Measurements from ENCODE around the gene TEX36. TPM values are rescaled to one million over a fixed set of nuclear protein-coding genes. Genes with fewer than 3 reads are reported as not detected.

The TEX36 gene
- 10 to 100 TPM; 14.9 to 24.6 TPM for total RNA-seq
- 41.5 TPM for polyA plus RNA-seq (ENCODE audit: insufficient read depth, low read depth, low replicate concordance)
- long read RNA-seq, donor 1, result 0 reads
- long read RNA-seq, donor 2, result 0 reads

DNA sequence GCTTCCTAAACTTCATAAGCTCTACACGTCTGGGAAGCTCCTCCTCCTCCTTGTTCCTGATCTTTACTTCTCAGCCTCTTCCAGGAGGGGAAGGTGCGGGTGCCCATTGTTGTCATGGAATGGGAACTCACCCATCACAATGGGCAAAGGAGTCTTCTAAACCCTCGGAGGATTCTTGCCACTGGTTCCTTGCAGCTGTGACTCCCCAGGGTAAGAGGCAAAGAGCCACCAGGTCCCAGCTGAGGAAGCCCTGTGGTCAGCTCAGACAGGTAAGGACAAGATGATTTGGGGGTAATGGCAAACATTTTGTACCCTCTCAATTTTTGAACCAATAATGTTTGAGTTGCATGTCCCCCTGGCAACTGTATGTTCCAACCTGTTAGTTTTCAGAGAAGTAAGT lies at the start of gene TEX36:
Gene TEX36 (minus strand): TSS at position 101 of the 400 bp plus-strand sequence. CDS start 174 bp downstream, outside the sequence.
- Histone ChIP-seq H3K36me3 (ENCODE audit: low read depth, missing control alignments) (no peaks in the 10 kb centered on the region), H3K4me1 (no peaks in the 10 kb centered on the region), H3K27ac (no peak within 1 kb of the TSS), H3K4me3 (no peak within 1 kb of the TSS), H3K27me3 (no peaks in the 10 kb centered on the region), H3K9me3 (no peaks in the 10 kb centered on the region)
- intact Hi-C loops (cut with DNase I; ENCODE audit: low total_unique reads), result no loop called here
- 77 to 86% methylated on average over 3 of the region's 3 CpGs for WGBS, 2 donors
- TF ChIP-seq CTCF (IDR thresholded peaks at IDR 0.05) (no peak), POLR2A (IDR thresholded peaks at IDR 0.05) (no peak)
- no peak for DNase-seq

GRCh38 chr10:125727436-125727835 lies 44.5 kb upstream of the TEX36 start:
- TF ChIP-seq CTCF (IDR thresholded peaks at IDR 0.05) (no peak), POLR2A (IDR thresholded peaks at IDR 0.05) (no peak)
- no peak for DNase-seq
- intact Hi-C loops (cut with DNase I; ENCODE audit: low total_unique reads), result no loop called here
- Histone ChIP-seq H3K9me3 (no peaks in the 10 kb centered on the region), H3K36me3 (ENCODE audit: low read depth, missing control alignments) (no peaks in the 10 kb centered on the region), H3K4me1 (peaks cover 5% of the 10 kb centered on the region), H3K27me3 (no peaks in the 10 kb centered on the region), H3K4me3 (no peak overlapping the region), H3K27ac (no peak overlapping the region)
- WGBS, 2 donors, result 52 to 62% methylated on average over 3 of the region's 3 CpGs

GRCh38 chr10:125726914-125727313 lies 44.0 kb upstream of the TEX36 start:
- Histone ChIP-seq H3K36me3 (ENCODE audit: low read depth, missing control alignments) (no peaks in the 10 kb centered on the region), H3K27ac (no peak overlapping the region), H3K4me3 (no peak overlapping the region), H3K4me1 (peaks cover 5% of the 10 kb centered on the region), H3K27me3 (no peaks in the 10 kb centered on the region), H3K9me3 (no peaks in the 10 kb centered on the region)
- WGBS, 2 donors, result 95% methylated on average over 7 of the region's 7 CpGs
- TF ChIP-seq POLR2A (IDR thresholded peaks at IDR 0.05) (no peak), CTCF (IDR thresholded peaks at IDR 0.05) (no peak)
- no peak for DNase-seq
- intact Hi-C loops (cut with DNase I; ENCODE audit: low total_unique reads), result no loop called here

DNA sequence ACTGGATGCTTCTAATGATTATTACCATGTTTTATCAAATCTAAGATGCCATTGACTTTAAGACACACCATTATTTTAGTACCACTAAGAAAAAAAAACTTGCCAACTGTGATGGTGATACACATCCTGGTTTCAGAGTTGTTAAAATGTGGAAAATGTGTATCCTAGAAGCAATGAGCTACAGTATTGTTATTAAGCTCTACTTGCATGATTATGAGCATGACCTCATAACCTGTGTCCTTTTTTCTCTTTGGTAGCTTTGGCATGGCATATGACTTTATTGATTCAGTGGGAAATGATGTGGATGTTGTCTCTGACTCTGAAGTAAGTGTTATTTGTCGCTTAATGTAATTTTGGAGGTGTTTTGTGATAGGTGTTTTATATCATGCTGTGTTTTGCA lies 39.8 kb upstream of the TEX36 start:
- H3K9me3 ChIP-seq, result no peaks in the 10 kb centered on the region
- H3K4me3 ChIP-seq, result no peak overlapping the region
- 88 to 97% methylated on average over 1 of the region's 1 CpG for WGBS, 2 donors
- H3K36me3 ChIP-seq (ENCODE audit: low read depth, missing control alignments), result no peaks in the 10 kb centered on the region
- no peaks in the 10 kb centered on the region for H3K27me3 ChIP-seq
- intact Hi-C loops (cut with DNase I; ENCODE audit: low total_unique reads), result no loop called here
- DNase-seq, result no peak
- H3K27ac ChIP-seq, result no peak overlapping the region
- H3K4me1 ChIP-seq, result peaks cover 17% of the 10 kb centered on the region
- TF ChIP-seq CTCF (IDR thresholded peaks at IDR 0.05) (no peak), POLR2A (IDR thresholded peaks at IDR 0.05) (no peak)

- TF ChIP-seq CTCF (IDR thresholded peaks at IDR 0.05) (no peak), POLR2A (IDR thresholded peaks at IDR 0.05) (no peak)
- H3K4me3 ChIP-seq, result no peak overlapping the region
- H3K4me1 ChIP-seq, result peaks cover 17% of the 10 kb centered on the region
- intact Hi-C loops (cut with DNase I; ENCODE audit: low total_unique reads), result no loop called here
- no peaks in the 10 kb centered on the region for H3K9me3 ChIP-seq
- H3K27me3 ChIP-seq, result no peaks in the 10 kb centered on the region
- no peak for DNase-seq
- WGBS, 2 donors, result 73 to 76% methylated on average over 6 of the region's 6 CpGs
- H3K36me3 ChIP-seq (ENCODE audit: low read depth, missing control alignments), result no peaks in the 10 kb centered on the region
- H3K27ac ChIP-seq, result no peak overlapping the region
These were observed 38.1 kb upstream of the TEX36 start for GRCh38 chr10:125721035-125721434.

All from testis (tissue), 5 donors.